HG03565 (cell line): Measurements from ENCODE around the gene AHDC1.

Source experiments
- ATAC-seq: cut with Tn5 transposase; IDR thresholded peaks from one replicate; pipeline ENCODE4 v1.9.1; 2021; ENCODE audit warnings: mild to moderate bottlenecking, moderate library complexity; ENCODE audit not compliant: unreplicated experiment

Gene AHDC1

DNA sequence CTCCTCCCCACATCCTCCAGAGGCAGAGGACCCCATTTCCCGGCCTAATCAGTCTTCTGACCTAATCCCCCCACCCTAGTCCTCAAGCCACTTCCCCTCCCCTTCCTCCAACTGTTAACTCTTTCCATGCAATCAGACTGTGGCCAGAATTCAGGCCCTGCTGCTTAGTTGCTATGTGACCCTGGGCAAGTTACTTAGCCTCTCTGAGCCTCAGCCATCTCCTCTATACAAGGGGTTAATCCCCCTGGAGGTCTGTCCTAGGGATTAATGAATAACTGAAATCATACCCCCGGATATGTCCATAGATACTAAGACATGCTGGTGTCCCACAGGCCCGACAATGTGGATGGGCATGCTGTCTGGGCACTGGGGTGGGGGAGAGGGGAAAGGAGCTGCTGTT is 18.3 kb downstream of the AHDC1 start:
- ATAC-seq: no peak

DNA sequence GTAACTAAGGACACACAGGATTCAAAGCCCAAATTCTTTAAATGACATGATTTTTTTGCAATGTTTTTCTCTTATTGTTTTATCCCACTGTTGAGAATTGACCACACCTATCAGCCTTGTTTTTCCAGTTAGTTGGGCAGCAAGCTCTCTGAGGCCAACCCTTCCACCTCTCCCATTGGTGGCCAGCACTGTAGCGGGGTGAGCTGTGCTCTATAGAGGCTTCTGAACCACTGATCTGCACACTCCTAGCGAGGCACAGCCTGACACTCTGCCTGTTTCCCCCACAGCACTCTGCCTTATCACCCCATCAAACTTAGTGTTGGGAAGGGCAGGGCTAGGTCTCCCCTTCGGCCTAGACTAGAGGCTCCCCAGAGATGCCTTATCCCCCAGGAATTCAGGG is 19.5 kb downstream of the AHDC1 start:
- no peak for ATAC-seq

DNA sequence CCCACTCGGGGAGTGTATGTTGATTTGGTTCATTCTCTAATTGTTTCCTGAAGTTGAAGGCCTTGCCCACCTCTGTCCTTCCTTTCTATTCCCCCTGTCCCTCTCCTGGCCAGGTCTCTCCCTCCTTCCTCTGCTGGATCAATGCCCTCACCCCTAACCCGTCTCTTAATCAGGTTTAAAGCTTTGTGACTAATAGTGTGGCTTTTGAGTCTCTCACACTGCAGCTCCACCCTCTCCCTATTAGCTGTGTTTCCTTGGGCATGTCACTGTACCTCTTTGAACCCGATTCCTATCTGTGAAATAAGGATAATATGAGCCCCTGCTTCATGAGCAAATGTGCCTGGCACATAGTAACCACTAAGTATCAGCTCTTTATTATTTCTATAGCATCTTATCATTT is 20.5 kb downstream of the AHDC1 start:
- ATAC-seq: no peak

DNA sequence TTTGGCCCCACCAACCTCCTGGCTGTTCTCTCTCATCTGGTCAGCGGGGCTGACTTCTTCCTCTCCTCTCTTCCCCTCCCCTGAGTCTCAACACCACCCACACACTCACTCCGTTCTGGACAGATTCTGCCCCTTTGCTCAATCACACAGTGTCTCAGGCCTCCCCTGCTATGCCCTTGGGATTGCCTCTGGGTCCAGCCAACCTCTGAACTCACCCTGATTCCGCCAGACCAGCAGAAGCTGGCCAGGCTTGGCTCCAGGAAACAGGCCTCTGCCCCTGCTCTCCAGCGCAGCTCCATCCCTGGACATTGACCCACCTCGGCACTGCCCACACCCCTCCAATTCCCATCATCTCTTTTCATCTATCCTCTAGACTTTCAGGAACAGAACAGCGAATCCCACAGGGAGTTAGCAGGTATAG is 22.1 kb downstream of the AHDC1 start:
- ATAC-seq: no peak

DNA sequence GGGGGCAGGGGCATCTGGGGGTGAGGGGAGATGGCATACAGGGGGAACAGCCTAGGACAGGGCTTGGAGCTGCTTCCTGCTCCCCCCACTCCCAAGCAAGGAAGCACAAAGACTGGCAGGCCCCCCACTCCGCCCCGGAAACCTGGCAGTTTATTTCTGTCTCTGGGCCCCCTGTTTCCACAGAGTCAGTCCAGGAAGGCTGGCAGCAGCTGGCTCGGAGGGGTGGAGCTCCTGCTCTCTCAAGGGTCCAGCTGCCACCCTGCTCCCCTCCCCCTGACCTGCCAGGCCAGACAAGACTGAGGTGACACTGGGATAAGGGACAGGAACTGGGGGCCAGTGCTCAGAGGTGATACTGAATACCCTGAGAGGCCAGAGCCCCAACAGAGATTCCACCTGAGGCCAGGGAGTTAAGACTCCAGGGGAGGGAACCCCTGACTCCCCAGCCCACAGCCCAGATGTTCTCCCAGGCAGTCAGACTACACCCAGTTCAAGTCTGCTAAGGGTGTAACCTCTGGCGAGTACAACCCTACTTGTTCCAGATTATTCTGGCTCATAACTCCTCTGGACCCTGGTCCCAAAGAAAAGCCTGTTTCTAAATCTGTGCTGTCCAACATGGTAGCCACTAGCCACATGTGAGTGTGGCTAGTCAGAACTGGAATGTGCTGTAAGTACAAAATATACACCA is 26.3 kb downstream of the AHDC1 start:
- no peak for ATAC-seq

DNA sequence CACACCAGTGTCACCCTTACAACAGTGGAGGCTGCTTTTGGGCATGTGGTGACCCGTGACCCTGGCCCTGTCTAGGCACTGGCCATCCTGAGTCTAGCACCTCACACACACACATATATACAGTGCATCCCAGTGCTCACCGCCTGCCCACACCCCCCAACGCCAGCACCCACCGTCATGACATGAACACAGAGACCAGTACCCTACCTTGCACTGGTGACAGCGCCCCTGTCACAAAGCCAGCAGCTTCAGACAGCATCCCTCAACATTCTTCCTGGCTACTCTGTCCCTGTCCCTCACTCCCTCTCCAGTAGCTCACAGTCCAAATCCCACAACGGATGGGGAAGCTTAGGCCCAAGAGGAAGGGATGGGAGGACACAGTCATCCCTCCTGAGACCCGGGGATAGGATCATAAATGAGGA is 27.1 kb downstream of the AHDC1 start:
- ATAC-seq: no peak

DNA sequence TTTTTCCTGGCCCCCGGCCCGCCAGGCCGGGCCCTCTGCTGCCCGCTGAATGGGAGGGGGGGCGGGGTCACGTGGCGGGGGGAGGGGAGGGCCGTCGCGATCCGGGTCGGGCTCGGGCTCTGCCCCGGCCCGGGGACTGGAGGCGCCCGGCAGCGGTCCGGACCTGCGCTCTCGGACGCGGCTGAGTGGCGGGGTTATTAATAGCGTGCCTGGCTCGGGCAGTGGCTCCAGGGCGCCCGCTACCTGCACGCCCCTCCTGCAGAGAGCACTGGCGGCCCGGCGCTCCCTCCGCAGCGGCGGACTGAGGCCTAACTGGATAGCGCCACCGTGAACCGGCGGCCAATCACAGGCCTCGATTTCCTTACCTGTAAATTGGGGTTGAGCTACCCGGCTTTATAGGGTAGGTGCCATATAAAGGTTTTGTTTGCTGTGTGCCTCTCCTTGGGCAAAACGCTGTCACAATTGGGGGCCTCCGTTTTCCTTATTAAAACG is 28.1 kb downstream of the AHDC1 start:
- ATAC-seq: no peak

DNA sequence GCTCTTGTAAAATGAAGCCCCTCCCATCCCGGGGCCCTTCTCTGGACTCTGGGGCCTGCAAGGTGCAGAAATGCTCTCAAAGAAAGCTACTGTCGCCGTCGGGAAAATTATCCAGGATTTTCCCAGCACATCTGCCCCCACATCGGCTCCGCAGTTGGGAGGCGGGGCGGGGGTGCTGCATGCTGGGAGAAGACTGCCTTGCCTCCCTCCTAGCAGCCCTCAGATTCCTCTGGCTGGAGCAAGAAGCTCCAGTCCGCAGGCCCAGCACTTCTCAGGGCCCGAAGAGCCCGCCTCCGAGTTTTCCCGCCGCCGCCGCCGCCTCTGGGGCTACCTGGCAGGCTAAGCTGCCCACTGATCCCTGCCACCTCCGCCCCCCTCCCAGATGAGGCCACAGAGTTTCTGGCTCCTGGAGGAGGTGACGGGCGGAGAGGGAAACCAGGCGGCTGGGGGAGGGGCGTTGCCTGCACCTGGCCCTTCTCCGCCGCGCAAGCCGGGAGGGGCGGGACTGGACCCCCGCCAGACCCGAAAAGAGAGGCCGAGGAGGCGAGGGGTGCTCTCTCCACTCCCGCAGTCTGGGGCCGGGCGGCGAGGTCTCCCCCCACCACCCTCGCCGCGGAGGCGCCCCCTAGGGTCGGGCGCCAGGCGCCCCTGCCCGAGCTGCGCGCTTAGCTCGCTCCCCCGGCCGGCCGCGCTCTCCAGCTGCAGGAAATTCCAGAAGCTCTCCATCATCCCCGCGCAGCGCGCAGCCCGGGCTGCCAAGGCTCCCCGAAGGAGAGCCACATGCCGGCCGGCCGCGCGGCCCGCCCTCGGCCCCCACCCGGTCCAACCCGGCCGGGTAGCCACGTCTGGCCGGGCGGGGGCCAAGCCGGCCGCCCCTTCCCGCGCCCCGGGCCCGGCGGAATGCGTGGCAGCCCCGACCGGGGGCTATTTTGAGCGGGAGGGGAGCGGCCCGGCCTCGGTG is 28.8 kb downstream of the AHDC1 start:
- ATAC-seq: no peak

DNA sequence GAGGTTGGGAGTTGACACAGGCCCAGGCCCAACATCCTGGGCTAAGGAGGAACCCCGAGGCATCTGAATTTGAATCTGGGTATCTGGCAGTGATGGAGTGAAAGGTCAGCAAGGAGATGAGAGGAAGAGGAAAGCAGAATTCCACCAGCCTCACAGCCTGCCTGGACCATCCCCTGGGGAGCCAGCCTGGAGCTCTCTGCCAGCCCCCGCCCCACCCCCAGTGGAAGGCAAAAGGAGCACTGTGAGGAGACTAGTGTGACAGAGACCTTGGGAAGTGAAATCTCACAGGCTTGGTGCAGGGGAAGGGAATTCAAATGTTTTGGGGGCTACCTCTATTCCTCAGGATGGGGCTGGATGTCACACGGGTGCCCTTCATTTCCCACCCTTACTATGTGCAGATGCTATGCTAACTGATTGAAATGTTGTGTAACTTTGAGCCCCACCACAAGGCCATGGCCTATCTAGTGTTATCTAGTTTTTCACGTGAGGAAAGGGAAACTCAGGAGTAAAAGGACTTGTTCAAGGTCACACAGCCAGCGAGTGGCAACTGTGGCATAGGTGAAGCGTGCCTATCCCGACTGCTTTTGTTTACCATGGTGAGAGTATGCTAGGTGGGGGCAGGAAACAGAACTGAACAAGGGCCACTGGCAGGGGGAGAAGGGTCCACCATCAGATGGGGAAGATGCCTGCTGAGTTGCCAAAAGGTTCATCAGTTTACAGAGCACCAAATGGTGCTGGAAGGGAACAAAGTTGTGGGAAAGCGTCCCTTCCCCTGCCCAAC is 29.8 kb downstream of the AHDC1 start:
- ATAC-seq: no peak

DNA sequence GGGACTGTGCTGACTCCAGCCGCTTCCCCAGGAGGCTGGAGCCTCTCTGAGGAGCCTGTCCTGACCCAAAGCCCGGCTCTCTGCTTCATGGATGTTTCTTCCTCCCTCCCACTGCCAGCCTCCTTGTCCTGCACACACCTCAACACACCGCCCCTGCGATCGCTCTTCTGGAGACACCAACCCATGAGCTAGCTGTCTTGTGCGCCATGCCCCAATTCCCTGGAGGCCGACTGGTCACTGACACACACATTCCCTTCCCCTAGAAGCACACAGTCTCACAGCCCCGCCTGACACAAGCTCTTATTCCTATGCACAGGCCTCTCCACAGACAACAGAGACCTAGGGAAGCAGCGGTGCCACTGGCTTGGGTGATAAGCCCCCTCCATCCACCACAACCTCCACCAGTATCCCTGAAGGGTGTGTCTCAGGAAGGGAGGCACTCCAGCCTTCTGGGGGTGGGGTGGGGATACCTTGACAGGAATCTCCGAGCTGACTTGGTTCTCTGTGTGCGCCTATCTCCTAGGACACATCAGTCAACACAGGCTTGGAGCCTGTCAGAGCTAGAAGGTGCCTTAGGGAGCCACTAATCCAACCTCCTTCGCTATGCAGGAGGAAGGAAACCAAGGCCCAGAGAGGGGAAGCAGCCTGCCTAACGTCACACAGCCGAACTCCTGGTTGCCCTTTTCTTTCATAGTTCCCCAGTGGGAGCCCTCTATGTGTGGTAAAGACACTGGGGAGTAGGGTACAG is 31.1 kb downstream of the AHDC1 start:
- no peak for ATAC-seq

DNA sequence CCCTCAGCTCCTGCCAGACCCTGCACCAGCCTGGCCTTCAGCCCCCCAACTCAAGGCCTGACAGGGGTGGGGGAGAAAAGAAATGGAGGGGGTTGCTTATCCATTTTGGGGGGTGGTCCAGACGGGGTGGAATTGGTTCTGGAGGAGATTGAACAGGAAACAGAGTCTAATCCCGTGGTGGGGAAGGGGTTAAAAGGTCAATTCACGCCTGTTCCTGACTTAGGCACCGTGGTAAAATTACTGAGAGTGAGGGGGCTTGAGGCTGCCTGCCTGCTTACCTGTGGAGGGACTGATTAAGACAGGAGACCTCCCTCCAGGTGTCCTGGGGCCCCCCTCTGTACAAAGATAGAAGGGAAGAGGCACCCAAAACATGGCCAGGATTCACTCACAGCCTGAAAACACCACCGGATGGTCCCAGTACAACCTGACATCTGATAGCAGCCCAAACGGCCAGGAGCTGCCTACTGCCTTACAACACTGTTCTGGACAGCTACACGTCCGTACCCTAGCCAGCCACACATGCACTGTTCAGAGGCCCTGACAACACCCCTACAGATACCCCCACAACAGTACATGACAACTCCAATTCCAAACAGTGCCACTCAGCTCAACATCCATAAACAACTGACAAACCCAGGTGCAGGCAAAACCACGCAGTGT is 31.8 kb downstream of the AHDC1 start:
- no peak for ATAC-seq

DNA sequence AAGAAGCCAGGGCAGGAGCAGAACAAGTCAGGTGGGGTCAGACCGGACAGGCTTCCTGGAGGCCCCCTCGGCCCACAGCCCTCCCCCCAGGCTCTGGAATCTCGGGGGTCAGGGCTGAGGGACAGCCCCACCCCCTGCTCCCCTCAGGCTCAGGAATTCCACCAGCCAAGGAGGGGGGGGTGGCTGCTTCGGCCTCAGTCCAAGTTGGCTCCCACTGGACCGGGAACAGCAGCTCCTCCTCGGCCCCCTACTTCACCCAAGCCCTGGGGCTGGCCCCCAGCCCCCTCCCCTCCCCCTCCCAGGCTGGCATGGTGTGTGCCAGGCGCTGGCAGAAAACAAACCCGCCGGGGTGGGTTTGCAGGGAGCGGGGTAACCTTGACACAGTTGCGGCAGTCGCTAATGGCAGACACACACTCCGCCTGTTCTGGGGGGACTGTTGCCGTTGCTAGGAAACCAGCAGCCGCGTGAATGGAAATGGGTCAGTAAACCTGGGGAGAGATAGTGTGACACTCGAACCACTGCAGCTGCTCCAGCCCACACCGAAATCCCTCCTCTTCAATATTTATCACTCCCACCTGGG is 32.4 kb downstream of the AHDC1 start:
- no peak for ATAC-seq

DNA sequence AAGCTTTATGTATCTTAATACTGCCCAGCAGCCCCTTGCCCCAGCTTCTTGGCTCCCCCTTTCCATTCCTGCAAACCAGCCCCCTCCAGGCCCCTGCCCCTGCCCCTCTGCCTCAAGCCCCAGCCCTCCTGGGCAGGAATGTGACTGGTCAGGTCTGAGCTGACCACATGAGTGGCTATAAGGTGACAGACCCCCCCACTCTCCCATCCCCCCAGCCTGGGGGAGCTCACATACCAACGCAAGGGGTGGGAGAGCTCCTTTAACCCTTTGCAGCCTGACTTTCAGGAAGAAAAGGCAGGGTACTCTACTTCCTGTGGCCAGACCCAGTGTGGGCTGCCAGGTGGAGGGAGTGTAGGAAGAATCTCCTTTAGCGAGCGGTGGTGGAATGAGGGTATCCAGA is 33.2 kb downstream of the AHDC1 start:
- no peak for ATAC-seq

DNA sequence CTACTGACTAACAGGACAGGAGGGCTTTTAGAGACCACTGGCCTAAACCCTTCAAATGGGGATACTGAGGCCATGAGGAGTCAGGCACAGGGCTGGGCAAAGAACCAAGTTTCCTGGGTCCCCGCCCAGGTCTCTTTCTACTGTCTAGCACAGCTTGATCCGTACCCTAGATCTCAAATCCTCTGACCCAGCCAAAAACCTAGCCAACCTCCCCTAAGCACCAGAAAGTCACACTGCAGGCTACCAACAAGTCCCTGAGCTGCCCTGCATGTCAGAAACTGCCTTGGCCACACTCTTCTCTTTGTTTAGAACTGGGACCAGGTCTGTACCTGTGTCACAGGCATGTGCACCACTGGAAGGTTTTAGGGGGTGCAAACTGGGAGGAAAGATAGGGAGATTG is 33.6 kb downstream of the AHDC1 start:
- no peak for ATAC-seq

DNA sequence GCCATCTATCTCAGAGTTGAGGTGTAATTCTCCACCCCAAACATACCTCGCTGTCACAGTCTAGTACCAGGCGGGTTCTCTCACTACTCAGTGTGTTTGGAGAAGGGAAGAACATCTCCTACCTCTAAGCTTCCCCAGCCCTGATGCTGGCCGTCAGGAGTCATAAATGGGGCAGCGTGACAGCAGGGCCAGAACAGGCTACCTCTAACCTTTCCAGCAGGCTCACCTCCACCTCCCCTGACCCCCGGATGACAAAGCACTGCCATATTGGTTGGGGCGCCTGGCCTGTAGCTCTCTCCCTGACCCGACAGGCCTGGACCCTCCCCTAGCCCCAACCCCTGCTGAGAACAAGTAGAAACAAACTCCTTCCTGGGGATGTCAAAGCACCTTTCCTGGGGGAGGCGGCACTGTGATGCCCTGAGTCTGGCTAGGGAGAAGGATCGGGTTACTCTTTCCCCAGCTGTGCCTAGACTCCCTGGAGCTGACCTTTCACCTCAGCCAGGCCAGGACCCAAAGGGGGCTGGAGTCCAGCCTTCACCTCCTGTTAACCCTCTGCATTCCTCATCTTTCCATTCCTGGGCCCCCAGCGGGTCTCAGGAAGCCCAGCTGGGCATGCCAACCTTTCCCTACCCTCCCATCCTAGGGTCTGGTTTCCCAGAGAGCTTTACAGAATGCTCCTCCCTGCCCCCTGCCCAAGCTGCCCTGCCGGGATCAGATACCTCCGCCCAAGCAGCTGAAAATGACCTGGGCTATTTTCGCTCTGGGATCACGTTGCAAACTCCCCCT is 34.2 kb downstream of the AHDC1 start:
- ATAC-seq: no peak

DNA sequence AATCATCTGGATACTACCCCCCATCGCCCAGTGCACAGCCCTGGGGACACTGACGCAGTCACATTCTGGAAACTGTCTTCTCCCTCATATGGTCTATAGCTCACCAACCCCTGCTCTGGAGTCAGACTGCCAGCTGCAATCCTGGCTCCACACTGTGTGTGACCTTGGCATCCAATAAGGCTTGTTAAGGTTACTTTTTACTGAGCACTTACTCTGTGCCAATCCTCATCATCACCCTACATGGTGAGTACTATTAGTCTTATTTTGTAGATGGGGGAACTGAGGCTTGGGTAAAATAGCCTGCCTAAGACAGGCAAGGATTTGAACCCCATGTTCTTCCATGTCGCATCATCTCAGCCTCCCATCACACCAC is 34.9 kb downstream of the AHDC1 start:
- ATAC-seq: no peak

DNA sequence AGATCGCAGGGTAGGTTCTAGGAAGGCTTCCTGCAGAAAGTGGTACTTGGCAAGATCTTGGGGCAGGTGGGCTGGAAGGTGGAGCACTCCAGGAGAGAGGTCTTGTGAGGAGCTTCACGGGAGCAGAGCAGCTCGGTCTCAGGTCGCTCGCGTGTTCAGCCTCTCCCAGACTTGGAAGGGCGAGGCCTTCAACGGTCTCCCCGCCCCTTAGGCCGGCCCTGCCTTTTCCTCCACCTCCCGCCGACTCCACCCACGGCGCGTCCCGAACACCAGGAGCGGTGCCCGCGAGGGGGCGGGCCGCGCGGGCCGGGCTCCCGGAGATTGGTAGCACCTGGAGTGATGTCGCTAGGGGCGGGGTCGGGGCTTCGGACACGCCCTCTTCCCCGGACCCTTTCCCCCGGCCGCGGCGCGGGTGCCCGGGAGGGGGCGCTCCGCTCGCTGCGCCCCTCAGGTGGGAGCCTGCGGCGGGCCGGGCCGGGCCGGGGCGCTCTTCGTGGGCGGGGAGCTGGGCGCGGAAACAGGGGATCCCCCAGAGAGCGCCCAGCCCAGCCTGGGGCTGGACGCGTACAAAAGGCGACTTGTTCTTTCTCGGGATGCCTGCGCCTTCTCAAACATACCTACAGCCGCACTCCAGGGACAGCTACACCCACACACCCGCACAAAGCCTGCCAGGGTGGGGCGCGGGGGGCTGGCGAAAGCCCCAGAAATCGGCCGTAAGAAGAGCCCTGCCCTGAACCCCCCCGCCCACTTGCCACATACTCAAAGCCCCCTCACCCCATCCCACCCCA is 35.5 kb downstream of the AHDC1 start:
- ATAC-seq: peak; percentile 83

DNA sequence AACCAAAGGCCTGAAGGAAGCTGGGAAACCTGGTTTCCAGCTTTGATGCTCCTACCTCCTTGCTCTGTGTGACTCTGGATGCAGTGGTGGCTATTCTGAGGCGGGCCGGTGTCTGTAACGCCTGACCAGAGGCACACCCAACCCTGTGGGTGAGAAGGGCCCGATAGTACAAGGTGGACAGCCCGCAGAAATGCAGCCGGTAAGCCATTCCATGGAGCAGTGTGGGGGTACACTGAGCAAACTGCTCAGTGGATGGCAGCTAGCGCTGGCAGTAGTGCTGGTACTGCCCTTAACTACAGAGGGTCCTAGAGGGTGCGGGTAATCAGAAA is 36.0 kb downstream of the AHDC1 start:
- ATAC-seq: no peak
